ENCODE data around the gene MPZL3.

- no peak for TF ChIP-seq POLR2AphosphoS5 (IDR thresholded peaks at IDR 0.05; ENCODE audit: low read depth, low read length)
- no peak for TF ChIP-seq TAF1 (IDR thresholded peaks at IDR 0.05; ENCODE audit: low read depth, low read length)
- no peak for TF ChIP-seq POLR2A (IDR thresholded peaks at IDR 0.05; ENCODE audit: low read depth, low read length)
- no peak for TF ChIP-seq SPI1 (IDR thresholded peaks at IDR 0.05; ENCODE audit: low read depth, low read length)
Measured at GRCh38 chr11:118267486-118267885, 15.3 kb upstream of the MPZL3 start.
